Measurements from ENCODE around the gene KIF1B.
A peak's percentile ranks its signal among the peaks of the same experiment; 100 is the strongest.

KIF1B gene, protein sequence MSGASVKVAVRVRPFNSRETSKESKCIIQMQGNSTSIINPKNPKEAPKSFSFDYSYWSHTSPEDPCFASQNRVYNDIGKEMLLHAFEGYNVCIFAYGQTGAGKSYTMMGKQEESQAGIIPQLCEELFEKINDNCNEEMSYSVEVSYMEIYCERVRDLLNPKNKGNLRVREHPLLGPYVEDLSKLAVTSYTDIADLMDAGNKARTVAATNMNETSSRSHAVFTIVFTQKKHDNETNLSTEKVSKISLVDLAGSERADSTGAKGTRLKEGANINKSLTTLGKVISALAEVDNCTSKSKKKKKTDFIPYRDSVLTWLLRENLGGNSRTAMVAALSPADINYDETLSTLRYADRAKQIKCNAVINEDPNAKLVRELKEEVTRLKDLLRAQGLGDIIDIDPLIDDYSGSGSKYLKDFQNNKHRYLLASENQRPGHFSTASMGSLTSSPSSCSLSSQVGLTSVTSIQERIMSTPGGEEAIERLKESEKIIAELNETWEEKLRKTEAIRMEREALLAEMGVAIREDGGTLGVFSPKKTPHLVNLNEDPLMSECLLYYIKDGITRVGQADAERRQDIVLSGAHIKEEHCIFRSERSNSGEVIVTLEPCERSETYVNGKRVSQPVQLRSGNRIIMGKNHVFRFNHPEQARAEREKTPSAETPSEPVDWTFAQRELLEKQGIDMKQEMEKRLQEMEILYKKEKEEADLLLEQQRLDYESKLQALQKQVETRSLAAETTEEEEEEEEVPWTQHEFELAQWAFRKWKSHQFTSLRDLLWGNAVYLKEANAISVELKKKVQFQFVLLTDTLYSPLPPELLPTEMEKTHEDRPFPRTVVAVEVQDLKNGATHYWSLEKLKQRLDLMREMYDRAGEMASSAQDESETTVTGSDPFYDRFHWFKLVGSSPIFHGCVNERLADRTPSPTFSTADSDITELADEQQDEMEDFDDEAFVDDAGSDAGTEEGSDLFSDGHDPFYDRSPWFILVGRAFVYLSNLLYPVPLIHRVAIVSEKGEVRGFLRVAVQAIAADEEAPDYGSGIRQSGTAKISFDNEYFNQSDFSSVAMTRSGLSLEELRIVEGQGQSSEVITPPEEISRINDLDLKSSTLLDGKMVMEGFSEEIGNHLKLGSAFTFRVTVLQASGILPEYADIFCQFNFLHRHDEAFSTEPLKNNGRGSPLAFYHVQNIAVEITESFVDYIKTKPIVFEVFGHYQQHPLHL (N-terminal part only)

DNA sequence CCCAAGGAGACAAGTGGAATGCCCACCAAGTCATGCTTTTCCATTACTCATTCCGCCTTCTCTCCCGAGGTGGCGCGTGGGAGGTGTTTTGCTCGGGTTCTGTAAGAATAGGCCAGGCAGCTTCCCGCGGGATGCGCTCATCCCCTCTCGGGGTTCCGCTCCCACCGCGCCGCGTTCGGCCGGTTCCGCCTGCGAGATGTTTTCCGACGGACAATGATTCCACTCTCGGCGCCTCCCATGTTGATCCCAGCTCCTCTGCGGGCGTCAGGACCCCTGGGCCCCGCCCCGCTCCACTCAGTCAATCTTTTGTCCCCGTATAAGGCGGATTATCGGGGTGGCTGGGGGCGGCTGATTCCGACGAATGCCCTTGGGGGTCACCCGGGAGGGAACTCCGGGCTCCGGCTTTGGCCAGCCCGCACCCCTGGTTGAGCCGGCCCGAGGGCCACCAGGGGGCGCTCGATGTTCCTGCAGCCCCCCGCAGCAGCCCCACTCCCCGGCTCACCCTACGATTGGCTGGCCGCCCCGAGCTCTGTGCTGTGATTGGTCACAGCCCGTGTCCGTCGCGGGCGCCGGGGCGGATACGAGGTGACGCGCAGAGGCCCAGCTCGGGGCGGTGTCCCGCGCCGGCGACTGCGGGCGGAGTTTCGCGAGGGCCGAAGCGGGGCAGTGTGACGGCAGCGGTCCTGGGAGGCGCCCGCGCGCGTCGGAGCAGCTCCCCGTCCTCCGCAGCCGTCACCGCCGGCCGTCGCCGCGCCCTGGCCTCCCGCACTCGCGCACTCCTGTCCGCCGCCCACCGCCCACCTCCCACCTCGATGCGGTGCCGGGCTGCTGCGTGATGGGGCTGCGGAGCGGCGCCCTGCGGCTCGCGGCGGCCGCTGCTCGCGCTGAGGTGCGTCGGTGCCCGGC lies at the start of gene KIF1B:
Gene KIF1B, plus strand, starts transcription at position 666 of the 906 bp plus-strand sequence. CDS start 21,759 bp downstream, outside the sequence.
- DNase-seq = peak; percentile 91

DNA sequence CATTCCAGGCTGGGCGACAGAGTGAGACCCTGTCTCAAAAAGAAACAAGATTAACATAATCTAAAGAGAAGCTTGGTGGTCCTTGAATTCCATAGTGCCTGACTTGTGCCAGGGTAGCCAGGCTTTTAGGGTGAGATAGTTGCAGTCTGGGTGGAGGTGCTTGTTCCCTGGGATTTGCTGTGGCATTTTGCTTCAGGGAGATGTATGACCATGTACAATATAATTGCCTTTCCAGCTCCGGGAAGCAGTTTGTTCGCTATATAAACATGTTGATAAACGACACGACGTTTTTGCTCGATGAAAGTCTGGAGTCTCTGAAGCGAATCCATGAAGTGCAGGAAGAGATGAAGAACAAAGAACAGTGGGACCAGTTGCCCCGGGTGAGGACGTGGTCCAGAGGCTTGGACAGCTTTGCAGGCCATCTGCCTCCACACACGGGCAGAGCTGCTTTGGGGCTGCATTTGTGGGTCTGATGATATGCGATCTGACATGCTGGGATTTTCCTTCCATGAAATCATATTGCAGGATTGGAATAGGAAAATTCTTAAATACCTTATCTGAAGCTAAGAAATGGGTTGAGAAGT lies 49.4 kb upstream of the KIF1B start:
- DNase-seq = no peak

DNA sequence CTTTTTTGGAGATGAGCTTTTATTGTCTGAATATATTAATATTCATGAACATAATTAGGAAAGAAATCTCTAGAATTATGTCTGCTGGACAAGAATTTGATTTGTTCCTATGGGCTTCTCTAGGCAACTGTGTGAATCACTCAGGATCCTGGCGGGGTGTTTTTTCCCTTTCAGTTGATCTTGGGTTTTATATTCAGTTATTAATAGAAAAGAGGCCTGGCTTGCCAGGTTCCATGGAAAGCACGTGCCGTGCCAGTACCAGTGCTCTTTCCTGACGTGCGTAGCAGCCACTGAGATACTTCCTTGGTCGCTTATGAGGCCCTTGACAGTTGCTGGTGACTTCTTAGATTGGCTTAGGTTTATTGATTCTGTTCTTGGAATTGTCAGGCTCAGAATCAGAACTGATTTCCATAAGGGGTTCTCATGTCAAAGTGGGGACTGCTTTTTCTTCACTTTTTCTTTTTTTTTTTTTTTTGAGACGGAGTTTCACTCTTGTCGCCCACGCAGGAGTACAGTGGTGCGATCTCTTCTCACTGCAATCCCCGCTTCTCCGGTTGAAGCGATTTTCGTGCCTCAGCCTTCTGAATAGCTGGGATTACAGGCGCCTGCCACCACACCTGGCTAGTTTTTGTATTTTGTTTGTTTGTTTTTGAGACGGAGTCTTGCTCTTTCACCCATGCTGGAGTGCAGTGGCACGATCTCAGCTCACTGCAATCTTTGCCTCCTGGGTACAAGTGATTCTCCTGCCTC lies 48.7 kb upstream of the KIF1B start:
- DNase-seq = no peak

DNA sequence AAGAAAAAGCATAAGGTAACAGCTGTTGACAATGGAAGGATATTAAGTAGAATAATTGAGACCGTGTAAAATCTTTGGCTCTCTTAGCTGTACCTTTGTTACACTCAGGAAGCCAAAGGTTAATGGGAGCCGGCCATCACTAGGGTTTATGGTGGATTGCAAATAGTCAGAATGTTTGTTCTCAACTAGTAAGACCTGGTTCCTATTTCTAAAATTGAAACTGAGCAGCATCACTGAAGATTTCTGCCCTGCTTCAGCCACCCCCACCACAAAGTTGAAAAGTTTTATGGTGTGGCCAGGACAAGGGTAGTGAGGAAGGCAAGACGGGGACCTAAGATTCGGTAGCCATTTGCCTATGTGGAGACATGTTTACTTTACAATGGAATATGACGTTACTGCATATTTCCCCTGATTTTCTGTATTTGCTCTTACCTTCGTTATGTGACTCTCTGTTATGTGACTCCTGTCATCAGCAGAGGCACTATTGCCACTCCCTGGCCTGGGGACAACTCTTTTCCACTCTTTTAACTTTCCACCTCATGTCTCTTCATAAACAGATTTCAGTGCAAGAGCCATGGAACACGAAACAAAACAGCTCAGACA lies 41.4 kb upstream of the KIF1B start:
- DNase-seq = no peak

DNA sequence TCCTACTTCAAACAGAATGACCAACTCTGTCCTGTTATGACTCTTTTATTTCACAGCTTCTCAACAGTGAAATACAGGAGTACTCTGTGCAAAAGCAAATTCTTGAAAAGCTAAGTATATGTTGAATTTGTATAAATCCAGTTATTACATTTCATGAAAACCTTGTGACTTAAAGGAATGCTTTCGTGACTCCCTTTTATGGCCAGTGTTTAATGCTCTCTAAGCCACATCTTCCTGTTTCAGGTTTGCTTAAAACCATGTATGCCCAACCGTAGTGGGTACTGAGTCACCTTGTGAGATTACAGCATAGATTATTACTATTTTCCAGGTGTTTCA lies 40.2 kb upstream of the KIF1B start:
- DNase-seq = no peak

DNA sequence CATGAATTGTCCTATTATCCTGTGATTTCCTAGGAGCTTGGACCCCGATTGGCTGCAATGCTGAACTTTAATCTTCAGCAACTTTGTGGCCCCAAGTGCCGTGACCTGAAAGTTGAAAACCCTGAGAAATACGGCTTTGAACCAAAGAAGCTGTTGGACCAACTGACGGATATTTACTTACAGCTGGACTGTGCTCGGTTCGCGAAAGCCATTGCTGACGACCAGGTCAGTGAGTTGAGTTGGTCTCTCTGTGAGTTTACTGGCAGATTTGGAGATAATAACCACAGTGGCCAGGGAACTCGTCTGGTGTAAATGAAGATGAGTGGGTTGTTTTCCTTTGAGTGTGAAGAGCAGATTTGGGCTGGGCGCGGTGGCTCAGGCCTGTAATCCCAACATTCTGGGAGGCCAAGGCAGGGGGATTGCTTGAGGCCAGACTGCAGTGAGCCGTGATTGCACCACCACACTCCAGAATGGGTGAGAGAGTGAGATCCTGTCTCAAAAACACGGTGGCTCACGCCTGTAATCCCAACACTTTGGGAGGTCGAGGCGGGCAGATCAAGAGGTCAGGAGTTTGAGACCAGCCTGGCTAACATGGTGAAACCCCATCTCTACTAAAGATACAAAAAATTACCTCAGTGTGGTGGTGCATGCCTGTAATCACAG lies 39.1 kb upstream of the KIF1B start:
- no peak for DNase-seq

DNA sequence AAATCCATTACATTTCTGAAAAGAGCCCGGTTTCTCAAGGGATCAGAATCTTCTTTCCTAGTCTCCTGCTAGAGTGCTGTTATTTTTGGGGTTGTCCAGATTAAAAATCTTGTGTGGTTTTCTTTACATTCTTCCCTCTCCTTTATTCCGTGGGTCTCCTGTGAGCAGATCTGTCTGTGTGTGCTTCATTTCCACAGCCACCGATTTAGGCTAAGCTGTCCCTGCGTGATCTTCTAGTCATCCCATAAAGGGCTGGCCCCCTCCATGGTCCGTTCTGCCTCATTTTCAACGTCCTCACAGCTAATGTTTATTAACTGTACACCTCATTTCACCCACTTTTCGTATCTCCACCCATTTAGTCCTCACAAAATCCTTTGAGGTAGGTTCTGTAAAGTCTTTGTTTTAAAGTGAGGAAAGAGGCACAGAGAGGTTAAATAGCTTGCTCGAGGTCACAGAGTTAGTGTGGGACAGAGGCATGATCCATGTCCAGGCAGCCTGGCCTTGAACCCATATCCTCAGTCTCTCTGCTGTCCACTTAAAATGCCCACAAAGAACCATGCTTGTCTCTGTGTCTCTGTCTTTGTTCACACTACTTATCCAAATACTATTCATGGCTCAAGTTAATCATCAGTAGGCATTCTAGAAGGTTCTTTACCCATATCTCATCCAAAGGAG lies 38.2 kb upstream of the KIF1B start:
- no peak for DNase-seq

DNA sequence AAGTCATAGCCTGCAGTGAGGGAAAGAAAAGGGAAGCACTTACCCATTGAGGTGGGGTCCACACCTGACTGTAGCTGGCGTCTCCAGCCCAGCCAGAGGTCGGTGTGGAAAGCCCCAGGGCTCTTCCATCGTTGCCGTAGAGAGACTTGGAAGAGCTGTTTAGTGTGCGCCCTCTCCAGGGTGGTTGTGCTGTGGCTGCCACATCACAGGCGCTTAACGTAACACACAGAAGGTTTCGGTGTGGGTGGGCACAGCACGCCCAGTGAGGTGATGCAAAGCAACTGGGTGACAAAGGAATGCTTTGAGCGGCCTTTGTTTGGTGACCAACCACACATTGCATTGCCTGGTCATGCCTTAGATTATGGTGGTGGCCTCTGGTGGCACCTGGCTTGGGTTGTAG lies 36.8 kb upstream of the KIF1B start:
- no peak for DNase-seq

DNA sequence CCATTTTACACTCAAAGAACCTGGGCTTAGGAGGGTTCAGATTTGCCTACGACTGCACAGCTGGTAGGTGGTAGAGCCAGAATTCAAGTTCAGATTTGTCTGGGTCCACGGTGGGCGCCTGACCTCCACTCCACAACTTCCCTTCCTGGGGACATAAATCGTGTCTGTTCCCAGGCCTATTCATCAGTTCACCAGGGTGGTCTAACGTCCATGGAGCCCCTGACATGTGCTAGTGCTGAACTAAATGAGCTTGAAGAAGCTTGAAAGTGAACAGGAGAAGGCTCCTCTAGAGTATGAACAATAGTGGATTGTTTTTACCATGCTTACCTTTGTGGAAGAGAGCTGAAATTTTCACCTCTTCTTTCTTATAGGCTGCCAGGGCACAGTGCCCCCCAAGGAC lies 32.5 kb upstream of the KIF1B start:
- DNase-seq = no peak

DNA sequence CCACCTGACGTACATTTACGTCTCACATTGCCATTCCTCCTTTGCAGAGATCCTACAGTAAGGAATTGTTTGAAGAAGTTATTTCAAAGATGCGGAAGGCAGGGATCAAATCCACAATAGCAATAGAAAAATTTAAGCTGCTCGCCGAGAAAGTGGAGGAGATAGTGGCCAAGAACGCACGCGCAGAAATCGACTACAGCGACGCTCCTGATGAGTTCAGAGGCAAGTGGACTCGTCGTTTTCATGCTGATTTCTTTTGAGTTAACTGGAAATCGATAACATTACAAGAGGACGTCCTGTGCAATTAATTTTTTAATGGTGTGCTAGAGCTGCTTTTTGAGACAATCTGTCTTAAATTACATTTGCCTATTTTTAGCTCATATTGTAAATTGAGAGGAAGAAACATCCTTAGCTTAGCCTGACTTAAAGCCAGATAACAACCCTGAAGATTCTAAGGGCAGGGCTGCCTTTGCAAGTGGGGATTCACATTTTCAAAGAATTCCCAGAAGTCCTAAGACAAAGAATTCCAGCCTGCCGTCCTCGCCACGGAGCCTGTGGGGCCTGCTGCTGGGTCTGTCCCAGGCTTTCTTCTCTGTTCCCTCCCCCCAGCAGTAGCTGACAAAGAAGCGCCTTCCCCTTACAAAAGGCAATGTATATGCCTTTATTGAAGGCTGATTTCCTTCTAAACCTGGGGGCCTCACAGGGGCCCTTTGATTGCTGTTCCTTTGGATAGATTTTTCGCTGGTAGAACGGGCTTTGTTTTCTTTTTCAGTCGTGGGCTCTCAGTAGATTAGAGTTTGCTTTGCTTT lies 31.6 kb upstream of the KIF1B start:
- DNase-seq = no peak

DNA sequence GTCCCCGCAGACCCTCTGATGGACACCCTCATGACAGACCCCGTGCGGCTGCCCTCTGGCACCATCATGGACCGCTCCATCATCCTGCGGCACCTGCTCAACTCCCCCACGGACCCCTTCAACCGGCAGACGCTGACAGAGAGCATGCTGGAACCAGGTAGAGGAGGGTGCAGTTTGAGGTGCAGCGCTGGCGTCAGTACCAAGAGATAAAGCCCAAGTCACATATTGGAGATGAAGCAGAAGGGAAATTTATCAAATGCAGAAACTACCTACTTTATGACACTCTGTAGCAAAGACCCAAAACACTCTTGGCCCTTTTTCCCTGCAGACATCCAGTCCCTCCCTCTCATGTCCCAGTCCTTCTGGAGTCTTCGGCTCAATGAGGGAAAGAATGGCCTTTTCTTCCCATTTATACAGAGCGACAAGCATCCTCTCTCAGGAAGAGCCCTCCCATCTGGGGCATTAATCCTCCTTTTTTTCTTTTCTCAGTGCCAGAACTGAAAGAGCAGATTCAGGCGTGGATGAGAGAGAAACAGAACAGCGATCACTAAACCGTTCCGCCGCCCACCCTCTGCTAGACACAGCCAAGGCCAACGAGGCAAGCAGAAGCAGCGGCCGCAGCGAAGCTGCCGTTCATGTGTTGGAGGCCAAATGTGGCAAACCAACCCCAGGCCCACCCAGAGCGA lies 30.8 kb upstream of the KIF1B start:
- no peak for DNase-seq

DNA sequence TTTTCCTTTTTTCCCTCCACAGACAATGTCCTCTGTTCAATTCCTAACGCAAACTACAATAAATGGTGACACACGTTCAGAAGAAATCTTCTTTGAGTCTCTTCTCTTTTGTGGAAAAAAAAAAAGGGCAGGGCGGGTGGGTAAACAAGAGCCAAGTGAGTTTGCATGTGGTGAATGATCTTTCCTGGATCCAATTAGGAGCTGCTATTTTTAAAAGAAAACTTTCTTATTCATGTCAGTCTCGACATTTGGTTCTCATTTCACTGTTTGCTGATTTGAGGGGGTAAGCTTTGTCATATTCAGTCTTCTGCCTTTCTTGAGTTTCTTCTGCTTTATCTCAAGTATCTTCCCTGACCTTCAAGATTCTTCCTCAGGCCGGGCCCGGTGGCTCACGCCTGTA lies 29.2 kb upstream of the KIF1B start:
- no peak for DNase-seq

DNA sequence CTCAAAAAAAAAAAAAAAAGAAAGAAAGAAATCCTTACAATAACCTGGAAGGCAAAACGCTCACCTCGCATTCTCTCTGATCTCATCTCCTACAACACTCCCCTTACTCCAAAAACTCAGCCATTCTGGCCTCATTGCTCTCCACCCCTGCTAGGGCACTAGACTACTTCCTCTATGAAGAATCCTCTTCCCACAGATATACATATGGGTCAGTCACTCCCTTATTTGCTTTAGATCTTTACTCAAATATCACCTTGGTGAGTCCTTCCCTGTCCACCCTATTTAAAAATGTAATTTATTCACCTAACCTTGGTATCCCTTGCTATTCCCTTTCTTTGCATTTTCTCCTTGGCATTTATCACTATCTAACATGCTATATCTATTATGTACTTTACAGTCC lies 24.6 kb upstream of the KIF1B start:
- DNase-seq = no peak

DNA sequence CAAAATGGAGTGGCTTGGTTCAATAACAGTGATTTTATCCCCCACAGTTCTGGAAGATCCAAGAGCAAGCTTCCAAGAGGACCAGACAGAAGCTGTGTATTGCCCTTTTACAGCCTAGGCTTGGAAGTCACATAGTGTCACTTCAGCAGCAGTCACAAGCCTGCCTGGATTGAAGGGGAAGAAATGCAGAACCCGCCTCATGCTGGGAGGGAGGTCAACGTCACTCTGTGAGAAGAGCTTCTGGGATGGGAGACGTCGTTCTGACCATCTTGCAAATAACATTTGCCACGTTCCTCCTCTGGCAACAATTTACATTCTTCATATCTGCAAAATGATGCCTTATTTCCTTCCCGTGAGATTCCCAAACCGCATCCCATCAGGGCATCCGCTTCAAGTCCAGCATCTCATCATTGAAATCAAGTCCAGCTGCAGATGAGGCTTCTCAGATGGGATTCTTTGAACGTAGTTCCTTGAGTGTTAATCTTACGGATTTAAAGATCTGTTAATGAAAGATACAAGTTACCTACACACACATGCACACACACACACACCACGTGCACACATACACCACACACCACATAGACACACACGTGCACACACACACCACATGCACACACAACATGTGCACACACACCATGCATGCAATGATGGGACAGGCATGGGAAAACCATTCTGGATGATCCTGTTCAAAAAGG lies 23.9 kb upstream of the KIF1B start:
- DNase-seq = no peak

DNA sequence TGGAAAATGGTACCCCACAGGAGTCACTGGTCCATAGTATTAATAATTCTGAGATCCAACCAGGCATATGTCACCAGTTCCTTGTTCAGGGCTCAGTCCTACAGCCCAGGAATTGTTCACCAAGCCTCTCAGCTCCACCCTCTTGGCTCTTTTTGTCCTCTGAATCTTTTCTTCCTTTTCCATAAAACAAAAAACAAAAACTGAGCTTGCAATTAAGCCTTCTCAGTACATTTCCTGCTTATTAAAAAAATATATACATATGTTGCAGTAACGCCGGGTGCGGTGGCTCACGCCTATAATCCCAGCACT lies 23.4 kb upstream of the KIF1B start:
- DNase-seq = no peak

DNA sequence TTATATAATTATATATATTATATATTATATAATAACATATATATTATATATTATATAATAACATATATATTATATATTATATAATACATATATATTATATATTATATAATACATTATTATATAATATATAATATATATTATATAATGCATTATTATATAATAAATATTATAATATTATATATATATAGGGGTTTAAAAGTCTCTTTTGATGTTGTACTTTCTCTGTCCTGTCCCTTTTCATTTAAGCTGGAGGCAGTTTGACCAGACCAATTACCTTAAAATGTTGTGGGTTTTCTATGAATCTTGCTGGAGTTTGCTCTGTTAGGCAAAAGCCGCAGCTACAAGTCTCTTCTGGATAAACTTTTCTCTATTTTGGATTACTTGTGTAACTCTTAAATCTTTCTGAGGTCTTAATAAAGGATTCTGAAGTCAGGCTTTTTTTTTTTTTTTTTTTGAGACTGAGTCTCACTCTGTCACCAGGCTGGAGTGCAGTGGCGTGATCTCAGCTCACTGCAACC lies 22.2 kb upstream of the KIF1B start:
- no peak for DNase-seq

DNA sequence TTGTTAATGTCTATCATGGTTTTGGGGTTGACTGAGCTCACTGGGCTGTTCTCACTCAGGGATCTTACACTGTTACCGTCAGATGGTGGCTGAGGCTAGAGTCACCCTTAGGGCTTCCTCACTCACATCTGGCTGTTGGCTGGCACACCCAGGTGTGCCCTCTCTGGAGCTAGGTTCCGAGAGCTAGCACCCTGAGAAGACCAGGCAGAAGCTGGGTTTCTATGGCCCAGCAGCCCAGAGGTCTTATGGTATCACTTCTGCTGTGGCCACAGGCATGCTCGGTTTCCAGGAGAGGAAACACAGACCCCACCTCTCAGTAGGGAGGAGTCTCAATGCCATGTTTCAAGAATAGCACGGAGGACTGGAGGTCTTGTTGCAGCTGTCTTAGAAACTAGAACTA lies 20.7 kb upstream of the KIF1B start:
- no peak for DNase-seq

DNA sequence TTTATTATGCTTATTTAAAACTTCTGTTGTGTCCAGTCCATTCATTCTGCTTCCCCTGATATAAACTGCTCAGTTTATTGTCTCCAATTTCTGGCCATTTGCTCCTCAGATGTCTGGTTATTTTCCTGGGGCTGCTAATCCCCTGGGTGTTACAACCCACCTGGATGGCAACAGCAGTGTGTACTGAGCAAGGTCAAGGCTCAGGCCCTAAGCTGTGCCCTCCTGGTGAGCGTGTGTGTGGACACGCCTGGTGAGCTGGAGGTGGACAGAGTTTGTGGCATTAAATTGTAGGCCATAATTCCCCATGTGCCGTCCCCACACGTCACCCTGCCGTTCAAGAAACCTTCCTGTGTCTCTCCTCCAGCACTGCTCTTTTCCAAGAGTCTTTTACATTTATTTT lies 18.1 kb upstream of the KIF1B start:
- DNase-seq = no peak

All from KG1 (cell line).